GM21825 (cell line): Measurements from ENCODE around the gene CDC42BPB.
A peak's percentile ranks its signal among the peaks of the same experiment; 100 is the strongest.
"Not testable (repeated sequence)": the region's sequence is repeated elsewhere in the genome, so short reads cannot be mapped to it uniquely, and the experiment has no call there.

Experiments used
- ATAC-seq: cut with Tn5 transposase; IDR thresholded peaks from one replicate; pipeline ENCODE4 v1.9.1; 2021; ENCODE audit warnings: mild to moderate bottlenecking, moderate library complexity; ENCODE audit not compliant: unreplicated experiment

CDC42BPB gene

GRCh38 chr14:103056322-103057027 lies 874 bp downstream of the CDC42BPB start:
- no peak for ATAC-seq

DNA sequence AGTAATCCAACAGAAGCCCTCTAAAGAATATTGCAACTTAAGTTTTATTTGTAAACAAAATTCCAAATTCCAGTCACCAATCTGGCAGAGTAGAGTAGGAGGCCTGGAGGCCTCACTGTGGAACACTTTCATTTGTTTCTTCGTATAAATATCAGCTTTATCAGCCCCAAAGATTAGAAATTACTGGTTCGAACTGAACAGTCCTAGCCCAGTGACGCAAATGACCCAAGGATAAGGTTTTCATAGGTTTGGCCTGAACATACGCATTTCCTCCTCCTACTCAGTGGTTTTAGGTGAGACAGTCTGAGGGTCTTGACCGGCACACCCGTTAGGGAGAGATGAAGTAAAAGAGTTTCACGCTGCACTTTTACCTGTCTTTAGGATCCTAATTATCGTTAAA lies 1.7 kb downstream of the CDC42BPB start:
- ATAC-seq = no peak

- ATAC-seq = no peak
These were observed 4.9 kb downstream of the CDC42BPB start for GRCh38 chr14:103052407-103052806.

DNA sequence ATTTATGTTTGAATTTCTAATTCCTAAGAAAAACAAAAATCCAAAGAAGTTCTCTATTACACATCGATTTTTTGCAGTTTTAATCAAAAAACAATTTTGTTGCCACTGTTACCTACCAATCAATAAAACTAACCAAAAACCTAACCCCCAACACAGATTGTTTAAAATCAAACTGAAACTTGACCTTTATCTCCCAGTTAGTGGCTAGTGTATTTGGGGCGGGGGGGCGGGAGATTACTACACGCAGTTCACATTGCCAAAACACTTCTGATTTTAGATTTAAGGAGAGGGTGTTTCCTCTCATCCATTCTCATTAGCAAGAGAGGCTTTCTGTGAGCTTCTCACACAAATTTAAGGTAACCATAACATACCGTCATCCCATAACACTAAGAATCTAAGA lies 6.4 kb downstream of the CDC42BPB start:
- ATAC-seq = no peak

GRCh38 chr14:103047453-103047852 lies 9.9 kb downstream of the CDC42BPB start:
- ATAC-seq = not testable (repeated sequence)

- peak; percentile 52 for ATAC-seq
These were observed 11.9 kb downstream of the CDC42BPB start for GRCh38 chr14:103045371-103045869.

DNA sequence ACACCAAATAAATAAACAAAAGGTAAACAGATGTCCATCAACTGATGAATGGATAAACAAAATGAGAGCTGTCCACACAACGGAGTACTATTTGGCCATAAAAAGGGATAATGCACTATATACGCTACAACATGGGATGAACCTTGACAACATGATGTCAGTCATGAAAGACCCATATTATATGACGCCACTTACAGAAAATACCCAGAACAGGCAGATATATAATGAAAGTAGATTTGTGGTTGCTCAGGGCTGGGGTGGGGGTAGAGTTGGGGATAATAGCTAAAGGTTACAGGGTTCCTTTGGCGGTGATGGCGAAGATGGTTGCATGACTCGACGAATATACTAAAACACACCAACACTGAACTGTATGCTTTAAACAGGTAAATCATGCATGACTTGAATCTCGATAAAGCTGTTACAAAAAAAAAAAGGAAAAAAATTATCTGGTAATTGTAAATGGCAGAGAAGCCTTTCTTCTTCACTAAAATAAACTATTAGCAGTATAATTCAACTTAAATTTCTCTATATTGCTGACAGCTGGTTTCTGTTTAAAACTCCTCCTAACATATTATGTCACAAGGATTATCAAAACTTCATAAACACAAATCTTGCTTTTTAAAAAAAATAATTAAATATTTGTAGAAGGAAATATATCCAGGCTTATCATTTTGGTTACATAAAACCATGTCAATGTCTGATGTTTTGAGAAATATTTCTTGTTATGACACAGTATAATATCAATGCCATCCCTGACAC lies 13.9 kb downstream of the CDC42BPB start:
- no peak for ATAC-seq

- no peak for ATAC-seq
These were observed 15.9 kb downstream of the CDC42BPB start for GRCh38 chr14:103041464-103041863.

GRCh38 chr14:103033681-103034096 lies 23.7 kb downstream of the CDC42BPB start:
- ATAC-seq = no peak

DNA sequence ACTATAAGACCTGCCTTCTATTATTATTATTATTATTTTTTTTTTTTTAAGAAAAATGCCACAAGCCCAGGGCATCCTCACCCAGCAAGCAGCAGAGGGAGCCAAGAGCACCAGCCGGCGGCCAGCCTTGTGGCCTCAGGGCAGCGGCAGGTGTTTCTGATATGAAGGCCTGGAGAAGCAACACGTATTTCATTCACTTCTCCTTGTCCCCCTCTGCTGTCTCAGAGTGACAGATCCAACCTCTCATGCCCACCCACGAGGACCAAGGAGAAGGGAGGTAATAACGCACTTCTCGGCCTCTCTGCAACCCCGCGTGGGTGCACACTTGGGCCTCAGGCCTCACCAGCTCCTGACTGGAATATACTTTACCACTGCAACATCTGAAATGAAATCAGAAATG lies 25.4 kb downstream of the CDC42BPB start:
- no peak for ATAC-seq

DNA sequence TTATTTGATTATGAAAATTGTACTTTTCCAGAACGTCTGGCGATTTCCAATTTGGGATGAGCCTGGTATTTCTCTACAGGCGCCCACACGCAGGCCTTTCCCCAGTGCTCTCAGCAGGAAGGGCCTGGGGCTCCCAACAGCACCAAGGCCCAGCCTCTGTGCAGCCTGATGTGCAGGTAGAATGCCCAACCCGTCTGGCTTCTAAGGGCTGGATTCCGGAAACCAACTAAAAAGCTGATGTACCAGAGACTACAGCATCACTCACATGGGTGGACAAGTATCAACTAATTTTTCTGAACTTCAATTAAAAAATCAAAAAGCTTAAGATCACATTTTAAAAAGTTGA lies 25.8 kb downstream of the CDC42BPB start:
- no peak for ATAC-seq

DNA sequence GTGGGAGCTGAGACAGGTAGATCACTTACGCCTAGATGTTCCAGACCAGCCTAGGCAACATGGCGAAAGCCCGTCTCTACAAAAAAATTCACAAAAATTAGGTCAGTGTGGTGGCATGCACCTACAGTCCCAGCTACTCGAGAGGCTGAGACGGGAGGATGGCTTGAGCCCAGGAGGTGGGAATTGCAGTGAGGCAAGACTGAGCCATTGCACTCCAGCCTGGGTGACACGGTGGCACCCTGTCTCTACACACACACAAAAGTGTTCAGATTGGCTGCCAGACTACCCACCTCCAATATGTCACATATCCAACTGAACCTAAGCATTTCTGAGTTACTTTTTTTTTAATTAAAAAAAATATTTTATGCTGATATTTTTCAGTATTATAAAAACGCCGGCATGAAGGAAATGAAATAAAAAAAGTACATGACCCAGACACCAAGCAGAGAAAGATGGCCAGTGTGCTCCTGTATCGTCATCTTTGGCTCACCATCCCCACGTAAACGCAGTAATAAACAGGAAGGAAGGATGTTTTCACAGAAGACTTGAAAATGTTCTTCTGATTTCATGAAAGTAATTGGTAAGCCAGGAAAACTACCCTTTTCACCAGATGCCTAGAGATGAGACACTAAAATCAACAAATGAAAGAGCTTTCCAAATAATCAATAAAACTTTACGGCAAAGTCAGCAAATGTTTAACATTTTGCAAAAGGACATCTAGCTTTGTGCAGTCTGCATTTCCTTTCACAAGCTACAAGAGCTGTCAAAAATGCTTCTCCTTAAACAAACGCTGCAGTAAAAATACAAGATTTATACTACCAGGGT lies 26.4 kb downstream of the CDC42BPB start:
- ATAC-seq = no peak

DNA sequence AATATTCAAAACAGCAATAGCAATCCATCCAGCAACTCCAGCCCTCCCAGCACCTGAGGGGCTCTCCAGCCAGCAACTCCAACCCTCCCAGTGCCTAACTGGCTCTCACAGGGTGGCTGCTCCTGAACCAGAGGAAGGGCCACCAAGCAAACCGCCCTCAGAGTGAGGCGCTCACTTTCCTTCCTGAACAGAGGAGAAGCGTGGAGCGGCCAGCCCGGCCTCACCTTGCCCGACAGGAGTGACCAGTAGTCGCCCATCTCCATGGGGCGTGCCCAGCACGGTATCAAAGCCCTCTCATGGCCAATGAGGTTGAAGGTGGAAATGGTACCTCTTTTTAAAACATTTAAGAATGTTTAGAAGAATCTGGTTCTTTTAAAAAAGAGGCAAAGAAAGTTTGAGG lies 27.4 kb downstream of the CDC42BPB start:
- ATAC-seq = no peak

- ATAC-seq = no peak
These were observed 28.6 kb downstream of the CDC42BPB start for GRCh38 chr14:103028772-103029171.

DNA sequence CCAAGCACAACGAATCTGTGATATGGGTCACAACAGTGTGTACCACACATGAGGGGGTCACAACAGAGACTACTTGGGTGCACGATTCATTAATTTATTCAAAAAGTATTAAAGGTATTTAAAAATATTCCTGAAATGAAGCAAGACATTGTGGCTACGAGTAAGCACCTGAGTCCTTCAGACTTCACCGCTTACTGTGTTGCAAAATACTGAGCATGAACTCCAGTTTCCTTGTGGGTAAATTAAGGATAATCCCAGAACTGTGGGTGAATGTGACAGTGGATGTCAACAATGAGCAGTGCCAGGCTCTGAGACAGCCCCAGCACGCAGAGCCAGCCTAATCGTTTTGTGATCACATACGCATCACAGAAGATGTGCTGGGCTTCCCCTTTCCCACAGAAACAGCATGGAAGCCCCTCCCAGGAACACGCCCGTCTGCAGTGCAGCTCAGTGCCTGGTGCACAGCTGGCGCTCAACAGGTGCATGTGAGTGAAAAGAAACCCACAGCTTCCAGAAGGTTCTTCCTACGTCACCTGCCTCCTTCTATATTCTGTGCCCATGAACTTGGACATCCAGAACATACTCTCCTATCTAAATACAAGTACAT lies 29.1 kb downstream of the CDC42BPB start:
- no peak for ATAC-seq

DNA sequence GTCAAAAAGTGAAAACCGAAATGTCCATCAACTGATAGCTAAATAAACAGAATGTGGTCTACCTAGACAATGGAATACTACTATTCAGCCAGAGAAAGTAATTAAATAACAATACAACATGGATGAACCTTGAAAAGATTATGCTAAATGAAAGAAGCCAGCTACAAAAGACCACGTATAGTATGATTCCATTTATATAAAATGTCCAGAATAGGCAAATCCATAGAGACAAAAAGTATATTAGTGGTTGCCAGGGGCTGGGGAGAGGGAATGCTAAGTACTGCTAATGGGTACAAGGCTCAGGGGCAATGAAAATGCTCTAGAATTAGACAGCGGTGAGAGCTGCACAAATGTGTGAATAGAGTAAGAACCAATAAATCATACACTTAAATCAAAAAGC lies 29.9 kb downstream of the CDC42BPB start:
- ATAC-seq = no peak

DNA sequence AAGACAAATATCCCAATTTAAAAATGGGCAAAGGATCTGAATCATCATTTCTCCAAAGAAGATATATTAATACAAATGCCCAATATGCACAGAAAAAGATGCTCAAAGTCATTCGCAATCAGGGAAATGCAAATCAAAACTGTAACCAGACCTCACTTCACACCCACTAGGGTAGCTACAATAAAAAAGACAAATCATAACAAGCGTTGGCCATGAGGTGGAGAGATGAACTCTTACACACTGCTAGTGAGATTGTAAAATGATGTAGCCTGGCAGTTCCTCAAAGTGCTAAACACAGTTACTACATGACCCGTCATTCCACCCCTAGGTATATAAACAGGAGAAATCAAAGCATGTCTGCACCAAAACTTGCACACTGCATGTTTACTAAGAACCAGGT lies 30.4 kb downstream of the CDC42BPB start:
- no peak for ATAC-seq

GRCh38 chr14:103026196-103026595 lies 31.2 kb downstream of the CDC42BPB start:
- ATAC-seq = not testable (repeated sequence)

GRCh38 chr14:103023881-103024473 lies 33.4 kb downstream of the CDC42BPB start:
- ATAC-seq = no peak

DNA sequence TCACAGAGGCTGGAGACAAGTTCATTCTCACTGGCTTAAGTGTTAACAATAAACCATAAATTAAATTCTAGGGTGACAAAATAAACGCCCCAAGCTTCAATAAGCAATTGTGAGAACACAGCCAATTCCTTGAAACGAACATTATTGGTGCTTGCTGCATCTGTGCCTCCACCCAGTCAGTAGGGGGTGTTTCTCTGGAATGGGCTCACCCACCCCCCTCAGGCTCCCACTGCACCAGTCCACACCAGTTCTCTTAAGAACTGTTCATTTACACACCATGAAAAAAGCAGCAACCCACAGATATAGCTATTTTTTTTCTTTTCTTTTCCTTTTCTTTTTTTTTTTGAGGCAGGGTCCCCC lies 34.7 kb downstream of the CDC42BPB start:
- no peak for ATAC-seq
